GM23338 (cell line): ENCODE results near the gene SCG2. TPM values are rescaled to one million over a fixed set of nuclear protein-coding genes. Genes with fewer than 3 reads are reported as not detected.

ENCODE experiments used
- ATAC-seq: fragments of 200-7000 bp; cut with Tn5 transposase; 3 replicates; pipeline ENCODE4 v1.9.1; 2020
- DNase-seq: peaks from one replicate; pipeline ENCODE4 v3.0.0-alpha.2; 2015; ENCODE audit warnings: low spot score
- H2AFZ ChIP-seq: fragments of 200-600 bp; sonication (generic); 2 replicates; pipeline ENCODE4 v1.8.0; 2016; ENCODE audit warnings: antibody characterized with exemption, mild to moderate bottlenecking, moderate library complexity
- H3F3A ChIP-seq: fragments of 200-600 bp; sonication (generic); replicated peaks from 2 replicates; pipeline ENCODE4 v1.8.0; 2017; ENCODE audit warnings: antibody characterized with exemption, mixed run types, low read depth
- H3K27ac ChIP-seq: fragments of 200-600 bp; sonication (generic); 2 replicates; pipeline ENCODE4 v1.6.1; 2016; ENCODE audit warnings: low read depth
- H3K27me3 ChIP-seq: fragments of 200-600 bp; sonication (generic); 2 replicates; pipeline ENCODE4 v1.8.0; 2016; ENCODE audit warnings: mild to moderate bottlenecking, mixed run types, moderate library complexity; ENCODE audit not compliant: insufficient read depth
- H3K36me3 ChIP-seq: fragments of 200-600 bp; sonication (generic); 2 replicates; pipeline ENCODE4 v1.8.0; 2016; ENCODE audit warnings: mild to moderate bottlenecking; ENCODE audit not compliant: insufficient read depth
- H3K4me1 ChIP-seq: fragments of 200-600 bp; sonication (generic); 2 replicates; pipeline ENCODE4 v1.8.0; 2016; ENCODE audit warnings: mild to moderate bottlenecking, moderate library complexity; ENCODE audit not compliant: insufficient read depth
- H3K4me2 ChIP-seq: fragments of 200-600 bp; sonication (generic); 2 replicates; pipeline ENCODE4 v1.7.1; 2017; ENCODE audit warnings: mixed run types
- H3K4me3 ChIP-seq: fragments of 200-600 bp; sonication (generic); 2 replicates; pipeline ENCODE4 v1.6.1; 2016; ENCODE audit warnings: mixed run types
- H3K79me2 ChIP-seq: fragments of 200-600 bp; sonication (generic); replicated peaks from 2 replicates; pipeline ENCODE4 v1.8.0; 2017; ENCODE audit warnings: mild to moderate bottlenecking; ENCODE audit not compliant: insufficient read depth
- H3K9me2 ChIP-seq: fragments of 200-600 bp; sonication (generic); 2 replicates; pipeline ENCODE4 v1.8.0; 2017; ENCODE audit not compliant: insufficient read depth
- H4K20me1 ChIP-seq: fragments of 200-600 bp; sonication (generic); replicated peaks from 2 replicates; pipeline ENCODE4 v1.8.0; 2017; ENCODE audit warnings: mild to moderate bottlenecking; ENCODE audit not compliant: insufficient read depth
- H3K27ac Mint-ChIP-seq: 2 replicates; pipeline ENCODE4 v1.8.0; 2020; ENCODE audit warnings: inconsistent platforms, mild to moderate bottlenecking, moderate library complexity, mixed read lengths
- H3K27me3 Mint-ChIP-seq: 3 replicates; pipeline ENCODE4 v1.8.0; 2022; ENCODE audit warnings: low read depth, mild to moderate bottlenecking, moderate library complexity, mixed read lengths, inconsistent platforms; ENCODE audit not compliant: insufficient read depth, poor library complexity
- H3K36me3 Mint-ChIP-seq: 3 replicates; pipeline ENCODE4 v1.8.0; 2021; ENCODE audit warnings: low read depth, mild to moderate bottlenecking, inconsistent platforms, moderate library complexity, mixed read lengths
- H3K4me1 Mint-ChIP-seq: 3 replicates; pipeline ENCODE4 v1.8.0; 2020; ENCODE audit warnings: mild to moderate bottlenecking, inconsistent platforms, mixed read lengths
- H3K4me3 Mint-ChIP-seq: 3 replicates; pipeline ENCODE4 v1.8.0; 2021; ENCODE audit warnings: moderate library complexity, mild to moderate bottlenecking, inconsistent platforms, mixed read lengths
- H3K9me3 Mint-ChIP-seq: 3 replicates; pipeline ENCODE4 v1.8.0; 2020; ENCODE audit warnings: moderate library complexity, mild to moderate bottlenecking, inconsistent platforms, mixed read lengths
- CREB1 ChIP-seq: fragments of 250-450 bp; sonication (Bioruptor Pico); IDR thresholded peaks from 2 replicates; pipeline ENCODE4 v1.5.0; 2020; ENCODE audit warnings: low read depth, mild to moderate bottlenecking, moderate library complexity
- EZH2 ChIP-seq: fragments of 200-600 bp; sonication (generic); IDR thresholded peaks from one replicate; pipeline ENCODE4 v1.8.0; 2017; ENCODE audit warnings: antibody characterized with exemption, mild to moderate bottlenecking, low read depth; ENCODE audit not compliant: unreplicated experiment
- EZH2phosphoT487 ChIP-seq: fragments of 200-600 bp; sonication (generic); IDR thresholded peaks from one replicate; pipeline ENCODE4 v1.8.1; 2018; ENCODE audit warnings: antibody characterized with exemption; ENCODE audit not compliant: unreplicated experiment
- JUNB ChIP-seq: IDR thresholded peaks from one replicate; pipeline ENCODE4 v1.6.1; 2016; ENCODE audit warnings: antibody characterized with exemption; ENCODE audit not compliant: unreplicated experiment
- POLR2AphosphoS5 ChIP-seq: IDR thresholded peaks from 2 replicates; pipeline ENCODE4 v1.6.1; 2016; ENCODE audit warnings: antibody characterized with exemption, low read depth
- REST ChIP-seq: IDR thresholded peaks from one replicate; pipeline ENCODE4 v1.6.1; 2018; ENCODE audit warnings: antibody characterized with exemption; ENCODE audit not compliant: unreplicated experiment
- ZNF114 ChIP-seq: fragments of 250-450 bp; sonication (Bioruptor Pico); IDR thresholded peaks from 2 replicates; pipeline ENCODE4 v1.5.0; 2020; ENCODE audit warnings: mild to moderate bottlenecking, moderate library complexity
- ZNF331 ChIP-seq: fragments of 250-450 bp; sonication (Bioruptor Pico); IDR thresholded peaks from 2 replicates; pipeline ENCODE4 v1.5.0; 2020; ENCODE audit warnings: low read depth, mild to moderate bottlenecking, moderate library complexity
- polyA plus RNA-seq: library from polyadenylated mRNA; unstranded; fragments of >200 nt; fragmentation: Nextera tagmentation; extraction: Ambion mirVana; gene quantifications from 2 replicates; pipeline ENCODE4 v1.2.1, GENCODE V29; 2016
- total RNA-seq: library from RNA; depleted of rRNA; stranded (reverse); fragments of >200 nt; shearing (Covaris generic); gene quantifications from 2 replicates; pipeline ENCODE4 v1.2.3, GENCODE V29; 2014
- TF ChIP-seq, protein P1 (sequence below), 2 experiments: fragments of 200-600 bp in 1 of 2; sonication (generic) in 1 of 2; conservative IDR thresholded peaks; 2 replicates each; pipeline versions ENCODE4 v1.5.1 to v1.6.1; 2016 to 2017; ENCODE audit warnings: antibody characterized with exemption in 2 of 2, low read depth in 2 of 2, mild to moderate bottlenecking in 2 of 2, moderate library complexity in 1 of 2
- TF ChIP-seq, protein P2 (sequence below): IDR thresholded peaks from 2 replicates; pipeline ENCODE4 v1.6.1; 2016; ENCODE audit warnings: antibody characterized with exemption

SCG2 gene
- total and polyA plus RNA-seq, 2 experiments from 2014 or later: 0.18 to 0.31 TPM

DNA sequence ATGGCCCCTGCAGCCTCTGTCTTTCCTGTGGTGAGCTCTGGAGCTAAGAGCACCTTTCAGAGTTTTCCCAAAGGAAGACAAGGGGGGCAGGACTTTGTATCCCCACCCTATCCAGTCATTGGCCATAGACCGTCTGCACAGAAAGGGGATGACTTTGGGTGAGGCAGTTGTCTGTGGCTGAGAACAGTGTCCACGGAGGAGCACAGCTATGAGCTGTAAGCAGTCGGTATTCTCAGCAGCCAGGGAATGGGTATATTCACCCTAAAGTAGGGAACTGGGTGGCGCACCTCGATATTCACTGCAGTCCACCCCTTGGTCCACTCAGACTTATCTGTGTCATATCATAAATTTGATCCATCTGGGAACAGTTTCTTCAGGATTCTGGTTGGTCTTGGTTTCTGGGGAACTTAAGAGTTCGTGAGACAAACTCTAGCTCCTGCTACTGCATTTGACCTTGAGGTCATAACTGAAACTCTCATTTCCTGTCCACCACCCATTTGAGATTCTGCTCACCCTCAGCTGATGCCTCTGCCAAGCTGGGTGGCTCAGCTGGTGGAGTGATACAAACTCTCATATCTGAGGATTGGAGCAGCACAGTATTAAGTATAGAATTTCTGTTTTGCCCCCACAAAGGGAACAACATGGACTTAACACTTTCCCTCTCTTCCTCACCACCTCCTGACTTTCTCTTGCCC, 45.2 kb upstream of the SCG2 start:
- Histone ChIP-seq H2AFZ (no peak overlapping the region), H3K4me2 (no peak overlapping the region), H3K36me3 (no peaks in the 10 kb centered on the region), H3F3A (no peaks in the 10 kb centered on the region), H3K27ac (no peak overlapping the region), H4K20me1 (no peaks in the 10 kb centered on the region), H3K27me3 (no peaks in the 10 kb centered on the region), H3K4me3 (no peak overlapping the region), H3K9me2 (0 out of 2 replicates have a peak, but pooled peaks cover 1% of the 10 kb centered on the region), H3K79me2 (no peaks in the 10 kb centered on the region), H3K4me1 (peaks cover 11% of the 10 kb centered on the region)
- Mint-ChIP-seq H3K36me3 (peaks cover under 1% of the 10 kb centered on the region; the same call in 1 of the 3 replicates), H3K9me3 (no peaks in the 10 kb centered on the region; the same call in 2 of the 3 replicates), H3K27ac (no peak overlapping the region), H3K4me3 (no peak overlapping the region), H3K4me1 (peaks cover 33% of the 10 kb centered on the region), H3K27me3 (peaks cover 7% of the 10 kb centered on the region)
- ATAC-seq: no peak
- TF ChIP-seq, protein P1, sequence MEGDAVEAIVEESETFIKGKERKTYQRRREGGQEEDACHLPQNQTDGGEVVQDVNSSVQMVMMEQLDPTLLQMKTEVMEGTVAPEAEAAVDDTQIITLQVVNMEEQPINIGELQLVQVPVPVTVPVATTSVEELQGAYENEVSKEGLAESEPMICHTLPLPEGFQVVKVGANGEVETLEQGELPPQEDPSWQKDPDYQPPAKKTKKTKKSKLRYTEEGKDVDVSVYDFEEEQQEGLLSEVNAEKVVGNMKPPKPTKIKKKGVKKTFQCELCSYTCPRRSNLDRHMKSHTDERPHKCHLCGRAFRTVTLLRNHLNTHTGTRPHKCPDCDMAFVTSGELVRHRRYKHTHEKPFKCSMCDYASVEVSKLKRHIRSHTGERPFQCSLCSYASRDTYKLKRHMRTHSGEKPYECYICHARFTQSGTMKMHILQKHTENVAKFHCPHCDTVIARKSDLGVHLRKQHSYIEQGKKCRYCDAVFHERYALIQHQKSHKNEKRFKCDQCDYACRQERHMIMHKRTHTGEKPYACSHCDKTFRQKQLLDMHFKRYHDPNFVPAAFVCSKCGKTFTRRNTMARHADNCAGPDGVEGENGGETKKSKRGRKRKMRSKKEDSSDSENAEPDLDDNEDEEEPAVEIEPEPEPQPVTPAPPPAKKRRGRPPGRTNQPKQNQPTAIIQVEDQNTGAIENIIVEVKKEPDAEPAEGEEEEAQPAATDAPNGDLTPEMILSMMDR (conservative IDR thresholded peaks at IDR 0.05; ENCODE audit: low read depth in 2 of 2): no peak
- TF ChIP-seq JUNB (no peak), CREB1 (CRISPR knock-in tag) (no peak), REST (no peak), EZH2phosphoT487 (no peak), ZNF114 (CRISPR knock-in tag) (no peak), EZH2 (no peak), ZNF331 (CRISPR knock-in tag) (no peak), POLR2AphosphoS5 (no peak)
- TF ChIP-seq, protein P2, sequence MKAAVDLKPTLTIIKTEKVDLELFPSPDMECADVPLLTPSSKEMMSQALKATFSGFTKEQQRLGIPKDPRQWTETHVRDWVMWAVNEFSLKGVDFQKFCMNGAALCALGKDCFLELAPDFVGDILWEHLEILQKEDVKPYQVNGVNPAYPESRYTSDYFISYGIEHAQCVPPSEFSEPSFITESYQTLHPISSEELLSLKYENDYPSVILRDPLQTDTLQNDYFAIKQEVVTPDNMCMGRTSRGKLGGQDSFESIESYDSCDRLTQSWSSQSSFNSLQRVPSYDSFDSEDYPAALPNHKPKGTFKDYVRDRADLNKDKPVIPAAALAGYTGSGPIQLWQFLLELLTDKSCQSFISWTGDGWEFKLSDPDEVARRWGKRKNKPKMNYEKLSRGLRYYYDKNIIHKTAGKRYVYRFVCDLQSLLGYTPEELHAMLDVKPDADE: no peak
- no peak for DNase-seq
